Measurements from ENCODE around the gene OR51B5.
"Not testable (repeated sequence)": the region's sequence is repeated elsewhere in the genome, so short reads cannot be mapped to it uniquely, and the experiment has no call there.

Gene OR51B5, protein sequence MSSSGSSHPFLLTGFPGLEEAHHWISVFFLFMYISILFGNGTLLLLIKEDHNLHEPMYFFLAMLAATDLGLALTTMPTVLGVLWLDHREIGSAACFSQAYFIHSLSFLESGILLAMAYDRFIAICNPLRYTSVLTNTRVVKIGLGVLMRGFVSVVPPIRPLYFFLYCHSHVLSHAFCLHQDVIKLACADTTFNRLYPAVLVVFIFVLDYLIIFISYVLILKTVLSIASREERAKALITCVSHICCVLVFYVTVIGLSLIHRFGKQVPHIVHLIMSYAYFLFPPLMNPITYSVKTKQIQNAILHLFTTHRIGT

DNA sequence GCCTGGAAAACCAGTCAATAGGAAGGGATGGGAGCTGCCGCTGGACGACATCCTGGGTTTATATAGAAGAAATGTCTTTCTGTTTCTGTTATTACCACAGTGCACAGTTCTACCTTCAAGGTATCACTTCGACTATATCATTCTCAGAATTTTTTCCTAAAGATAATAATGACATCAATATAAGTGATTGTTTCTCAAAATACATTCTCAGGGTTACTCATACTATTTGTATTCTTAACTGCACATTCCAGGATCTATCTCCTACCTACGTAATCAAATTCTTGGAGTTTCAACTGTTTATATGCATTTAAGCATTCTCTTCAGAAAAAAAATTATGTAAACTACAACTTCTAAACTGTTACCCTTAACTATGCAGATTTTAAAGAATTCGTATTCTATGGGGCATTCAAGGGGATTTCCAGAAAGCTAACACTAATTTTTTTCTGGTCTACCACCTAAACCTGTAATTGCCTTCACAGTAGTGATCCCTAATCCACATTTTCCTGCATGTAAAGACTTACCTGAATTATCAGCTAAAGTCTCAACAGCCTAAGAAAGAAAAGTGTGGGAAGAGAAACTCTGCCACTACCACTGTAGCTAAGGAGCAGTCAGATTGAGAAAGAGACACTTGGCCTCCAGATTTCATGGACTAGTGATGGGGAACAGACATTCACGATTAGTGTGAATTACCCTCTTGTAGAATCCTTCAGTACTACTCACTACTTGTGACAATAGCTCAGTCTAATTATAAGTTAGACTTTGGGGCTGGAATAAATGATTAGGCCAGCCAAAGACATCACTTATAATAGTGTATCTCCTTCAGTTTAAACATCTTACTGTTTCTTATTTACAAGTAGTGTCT lies at the start of gene OR51B5:
Gene OR51B5 (minus strand): TSS at position 51 of the 862 bp plus-strand sequence. CDS start 0 bp downstream, at position 51.
- DNase-seq (ENCODE audit: low spot score), result no peak

DNA sequence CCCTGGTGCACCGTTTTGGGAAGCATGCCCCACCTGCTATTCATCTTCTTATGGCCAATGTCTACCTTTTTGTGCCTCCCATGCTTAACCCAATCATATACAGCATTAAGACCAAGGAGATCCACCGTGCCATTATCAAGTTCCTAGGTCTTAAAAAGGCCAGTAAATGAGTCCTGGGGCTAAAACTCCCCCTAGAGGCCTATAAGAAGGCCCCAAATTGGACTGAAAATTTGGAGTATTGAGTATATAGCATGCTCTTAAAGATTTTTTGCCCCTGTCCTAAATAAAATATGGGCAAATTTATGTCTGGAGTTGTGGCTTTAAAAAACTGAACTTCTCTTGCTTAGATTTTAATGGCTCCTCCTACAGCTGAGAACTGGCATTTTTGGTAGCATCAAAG lies 46.9 kb upstream of the OR51B5 start:
- DNase-seq (ENCODE audit: low spot score), result no peak

DNA sequence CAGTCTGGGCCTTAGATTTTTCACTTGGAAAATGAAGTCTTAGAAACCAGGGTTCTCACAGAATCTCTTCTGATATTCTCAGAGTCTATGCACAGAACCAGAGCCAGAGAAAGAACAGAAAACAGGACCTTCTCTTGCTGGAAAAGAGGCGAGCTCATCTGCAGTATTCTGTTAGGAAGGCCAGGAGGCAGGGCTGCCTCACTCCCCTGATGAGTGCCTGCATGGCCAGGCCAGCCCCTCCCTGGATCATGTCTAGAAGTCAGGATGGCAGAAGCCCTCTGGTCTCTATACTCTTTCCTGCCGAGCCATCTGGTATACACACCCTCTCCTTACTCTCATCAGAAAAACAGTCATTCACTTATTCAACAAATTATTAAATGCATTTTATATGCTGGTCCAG lies 41.0 kb upstream of the OR51B5 start:
- DNase-seq (ENCODE audit: low spot score), result no peak

DNA sequence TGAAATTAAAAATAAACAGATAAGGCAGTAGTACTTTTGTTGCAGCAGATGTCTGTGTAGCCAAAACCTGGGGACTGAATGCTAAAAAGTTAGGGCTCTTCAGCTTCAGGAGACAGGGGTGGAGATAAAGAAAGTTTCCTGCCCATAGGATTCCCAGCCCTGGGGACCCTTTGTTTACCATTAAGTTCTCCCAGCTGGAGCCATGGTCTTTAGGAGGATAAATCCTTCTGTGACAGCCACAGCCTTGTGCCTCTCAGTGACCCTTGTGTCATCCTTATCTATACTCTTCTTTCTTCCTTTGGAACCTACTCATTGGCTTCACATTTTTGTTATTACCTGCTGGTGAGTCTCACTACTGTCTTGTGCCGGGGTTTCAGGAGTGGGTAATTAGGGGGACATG lies 40.3 kb upstream of the OR51B5 start, which contains the start of gene OR51M1:
Gene OR51M1 (plus strand): TSS at position 237 of the 400 bp plus-strand sequence. CDS start 5,587 bp downstream, outside the sequence.
- DNase-seq (ENCODE audit: low spot score), result no peak

DNA sequence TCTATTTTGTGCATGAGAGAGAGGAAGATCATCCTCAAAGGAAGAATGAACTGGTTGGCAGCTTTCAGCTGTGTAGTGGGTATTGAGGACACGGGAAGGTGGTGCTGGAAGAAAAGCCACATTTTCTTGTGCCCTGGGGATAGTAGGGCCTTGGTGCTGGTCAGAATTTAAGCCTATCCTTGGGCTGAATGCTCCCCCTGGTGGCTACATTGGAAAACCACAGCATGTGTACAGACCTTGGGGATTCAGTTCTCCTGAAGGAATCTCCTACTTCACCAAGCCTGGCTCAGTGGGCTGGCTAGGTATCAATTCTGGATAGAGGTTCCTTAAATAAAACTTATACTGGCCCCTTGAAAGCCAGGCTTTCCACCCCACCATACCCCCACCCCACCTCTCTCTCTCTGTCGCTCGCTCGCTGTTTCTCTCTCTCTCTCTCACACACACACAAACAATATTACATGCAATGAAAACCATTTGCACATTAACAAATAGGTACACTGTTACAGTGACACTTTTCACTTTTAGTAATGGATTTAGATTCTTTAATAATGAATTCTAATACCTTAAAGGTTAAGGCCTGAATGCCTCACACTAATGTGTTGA lies 37.5 kb upstream of the OR51B5 start:
- peak; percentile 74 for DNase-seq (ENCODE audit: low spot score)

DNA sequence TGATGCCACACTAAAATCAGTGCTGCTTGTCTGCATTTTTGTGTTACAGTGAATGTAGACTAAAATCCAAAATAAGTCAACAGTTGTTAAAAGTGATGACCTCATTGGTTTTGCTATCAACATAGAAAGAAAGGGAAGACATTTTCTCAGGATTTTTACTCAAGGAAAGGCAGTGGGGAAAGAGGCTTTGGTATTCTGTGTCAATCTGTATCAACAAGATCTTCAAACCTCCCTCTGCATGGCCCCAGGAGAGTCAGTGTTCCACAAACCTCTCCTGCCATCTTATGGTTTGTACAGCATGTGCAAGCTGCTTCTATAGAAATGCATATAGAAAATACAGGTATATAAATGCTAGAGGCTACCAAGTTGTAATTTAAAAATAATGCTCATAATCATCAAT lies 26.5 kb upstream of the OR51B5 start:
- no peak for DNase-seq (ENCODE audit: low spot score)

DNA sequence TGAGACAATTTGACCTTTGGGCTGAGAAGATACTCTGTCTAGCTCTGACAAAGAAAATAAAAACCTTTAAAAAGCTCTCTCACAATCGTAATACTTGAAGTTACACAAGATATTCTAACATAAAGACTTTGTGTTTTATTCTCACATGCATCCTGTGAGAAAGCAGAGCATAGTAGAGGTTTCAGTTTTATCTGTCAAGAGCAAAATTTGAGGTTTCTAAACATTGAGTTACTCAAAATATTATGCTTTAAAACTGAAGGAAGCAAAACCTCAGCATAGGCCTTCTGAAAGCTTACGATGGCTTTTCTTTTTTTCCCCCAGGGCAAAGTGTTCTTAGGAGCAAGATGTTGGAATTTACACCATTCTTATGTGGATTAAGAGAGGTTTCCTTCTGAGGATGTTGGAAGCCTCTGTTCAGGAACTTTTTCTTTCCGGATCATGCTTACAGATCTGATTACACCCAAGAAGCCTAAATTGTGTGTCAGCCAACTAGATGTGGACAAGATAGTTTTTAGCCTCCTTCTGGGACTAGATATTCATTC lies 25.2 kb upstream of the OR51B5 start:
- DNase-seq (ENCODE audit: low spot score), result no peak

DNA sequence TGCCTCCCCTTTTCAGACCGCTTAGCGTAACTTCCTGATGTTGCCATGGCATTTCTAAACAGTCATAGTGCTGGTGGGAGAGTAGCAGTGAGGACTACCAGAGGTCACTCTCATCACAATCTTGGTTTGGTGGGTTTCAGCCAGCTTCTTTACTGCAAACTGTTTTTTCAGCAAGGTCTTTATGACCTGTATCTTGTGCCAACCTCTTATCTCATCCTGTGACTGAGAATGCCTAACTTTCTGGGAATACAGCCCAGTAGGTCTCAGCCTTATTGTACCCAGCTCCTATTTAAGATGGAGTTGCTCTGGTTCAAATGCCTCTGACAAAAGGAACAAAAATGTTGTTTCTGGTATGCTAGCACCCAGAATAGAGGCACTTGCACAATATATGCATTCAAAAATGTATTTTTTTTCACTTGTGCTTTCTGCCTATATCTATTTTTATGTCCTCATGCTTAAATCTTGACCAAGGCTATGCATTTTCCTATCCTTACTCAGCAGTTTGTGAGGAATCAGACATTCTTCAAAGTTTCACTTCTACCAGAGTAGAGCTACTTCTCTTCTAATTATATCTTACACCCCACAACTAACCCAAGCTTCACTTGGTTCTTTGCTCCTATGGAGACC lies 24.2 kb upstream of the OR51B5 start:
- no peak for DNase-seq (ENCODE audit: low spot score)

DNA sequence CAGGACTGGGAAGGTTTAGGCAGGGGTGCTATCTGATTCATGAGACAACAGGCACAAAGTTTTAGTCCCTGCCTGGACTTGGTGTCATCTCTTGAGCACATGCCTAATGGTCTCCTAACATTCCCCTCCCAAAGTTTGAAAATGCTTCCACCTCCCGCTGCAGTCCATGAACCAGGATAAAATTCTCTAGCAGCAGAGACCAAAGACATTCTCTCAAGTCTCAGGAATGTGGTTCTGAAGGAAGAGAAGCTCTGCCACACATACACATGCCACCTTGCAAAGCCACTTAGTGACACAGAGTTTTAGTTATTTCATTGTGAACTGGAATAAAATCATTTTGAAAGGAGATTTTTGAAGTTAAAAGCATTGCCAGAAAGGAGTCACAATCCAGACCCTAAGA lies 23.5 kb upstream of the OR51B5 start:
- DNase-seq (ENCODE audit: low spot score), result no peak

DNA sequence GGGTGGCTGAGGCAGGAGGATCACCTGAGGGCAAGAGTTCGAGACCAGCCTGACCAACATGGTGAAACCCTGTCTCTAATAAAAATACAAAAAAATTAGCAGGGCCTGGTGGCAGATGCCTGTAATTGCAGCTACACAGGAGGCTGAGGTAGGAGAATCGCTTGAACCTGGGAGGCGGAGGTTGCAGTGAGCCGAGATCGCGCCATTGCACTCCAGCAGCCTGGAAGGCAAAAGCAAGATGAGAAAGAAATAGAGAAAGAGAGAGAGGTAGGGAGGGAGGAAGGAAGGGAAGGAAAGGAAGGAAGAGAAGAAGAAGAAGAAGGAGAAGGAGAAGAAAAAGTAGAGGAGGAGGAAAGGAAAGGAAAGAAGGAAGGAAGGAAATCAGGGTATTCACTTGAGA lies 23.0 kb upstream of the OR51B5 start:
- DNase-seq (ENCODE audit: low spot score), result not testable (repeated sequence)

DNA sequence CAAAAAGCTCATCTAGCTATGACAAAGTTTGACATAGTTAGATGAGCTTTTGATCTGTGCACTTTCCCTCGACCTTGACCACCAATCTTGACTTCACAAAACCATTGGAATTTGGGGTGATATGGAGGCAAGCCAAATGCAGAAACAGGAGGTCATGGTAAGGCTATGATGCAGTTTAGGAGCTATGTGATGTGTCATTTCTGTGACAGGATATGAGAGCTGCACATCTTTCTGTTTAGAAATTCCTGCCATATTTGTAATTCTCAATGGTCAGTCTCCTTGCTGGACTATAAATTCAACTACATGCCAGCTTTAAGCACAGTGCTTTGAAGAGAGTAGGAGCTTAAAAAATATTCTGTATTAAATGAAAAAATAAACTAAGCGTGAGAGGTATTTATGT lies 20.9 kb upstream of the OR51B5 start:
- DNase-seq (ENCODE audit: low spot score), result no peak

DNA sequence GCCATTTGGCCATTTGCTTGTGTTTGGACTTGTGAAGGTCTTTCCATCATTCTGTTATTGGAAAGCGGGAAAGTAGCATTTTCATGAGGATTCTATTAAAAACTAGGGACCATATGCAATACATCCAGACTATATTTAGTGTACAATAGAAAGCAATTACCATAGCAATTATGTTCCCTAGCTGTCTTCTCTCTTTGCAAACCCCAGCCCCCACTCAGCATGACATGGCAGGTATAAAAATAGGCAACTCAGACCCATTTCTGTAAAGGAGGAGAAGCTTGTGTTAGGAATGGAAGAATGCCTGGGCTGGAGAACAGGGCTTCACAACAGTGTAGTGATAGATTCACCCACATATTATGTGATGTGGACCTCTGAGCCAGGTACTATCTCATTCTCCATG lies 20.4 kb upstream of the OR51B5 start:
- DNase-seq (ENCODE audit: low spot score), result no peak

DNA sequence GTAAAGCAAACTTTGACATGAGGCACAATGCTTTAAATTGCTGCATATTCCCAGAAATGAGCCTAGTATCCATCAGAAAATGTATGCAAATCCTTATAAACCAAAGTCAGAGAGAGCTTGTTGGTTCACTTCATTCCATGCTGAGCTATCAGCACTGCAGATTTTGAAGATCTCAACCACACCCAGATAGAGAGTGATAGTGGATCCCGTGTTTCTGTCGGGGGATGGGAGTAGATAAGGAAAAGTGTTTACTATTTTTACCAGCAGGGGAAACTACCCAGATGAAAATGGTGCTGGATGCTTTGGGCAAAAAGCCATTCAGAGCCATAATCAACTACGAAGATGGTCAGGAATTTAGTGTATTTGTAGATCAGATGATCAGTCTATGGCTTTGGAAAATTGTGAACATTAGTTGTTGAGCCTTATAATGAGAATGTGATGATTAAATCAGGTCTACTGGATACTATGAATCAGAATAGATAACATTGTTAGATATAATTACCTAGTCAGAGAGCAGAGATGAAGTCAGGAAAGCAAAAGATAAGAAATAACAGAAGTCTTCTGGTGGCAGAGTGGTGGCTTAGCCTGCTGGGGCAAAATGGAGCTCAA lies 18.8 kb upstream of the OR51B5 start:
- DNase-seq (ENCODE audit: low spot score), result no peak

DNA sequence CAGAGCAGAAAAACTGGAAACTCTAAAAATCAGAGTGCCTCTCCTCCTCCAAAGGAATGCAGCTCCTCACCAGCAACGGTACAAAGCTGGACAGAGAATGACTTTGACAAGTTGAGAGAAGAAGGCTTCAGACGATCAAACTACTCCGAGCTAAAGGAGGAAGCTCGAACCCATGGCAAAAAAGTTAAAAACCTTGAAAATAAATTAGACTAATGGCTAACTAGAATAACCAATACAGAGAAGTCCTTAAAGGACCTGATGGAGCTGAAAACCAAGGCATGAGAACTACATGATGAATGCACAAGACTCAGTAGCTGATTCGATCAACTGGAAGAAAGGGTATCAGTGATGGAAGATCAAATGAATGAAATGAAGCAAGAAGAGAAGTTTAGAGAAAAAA lies 12.7 kb upstream of the OR51B5 start:
- not testable (repeated sequence) for DNase-seq (ENCODE audit: low spot score)

DNA sequence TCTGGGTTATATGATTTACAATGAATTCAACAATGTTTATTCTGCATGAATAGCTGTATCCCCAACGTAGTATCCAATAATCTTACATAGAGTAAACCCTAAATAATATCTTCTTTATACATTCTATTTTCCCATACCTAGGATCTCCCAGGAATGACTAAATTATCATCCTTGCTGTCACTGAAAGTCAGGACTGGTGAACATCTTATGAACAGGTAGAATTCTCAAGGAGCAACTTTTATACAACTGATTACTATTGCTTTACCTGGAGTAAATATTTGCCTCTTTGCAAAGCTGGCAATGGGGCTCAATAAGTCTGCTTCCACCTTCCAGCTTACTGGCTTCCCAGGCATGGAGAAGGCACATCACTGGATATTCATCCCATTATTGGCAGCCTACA lies 7.9 kb upstream of the OR51B5 start, which contains the start of gene OR51B6:
Gene OR51B6 (plus strand): TSS at position 301 of the 400 bp plus-strand sequence. CDS start 0 bp downstream, at position 301.
- DNase-seq (ENCODE audit: low spot score), result no peak

DNA sequence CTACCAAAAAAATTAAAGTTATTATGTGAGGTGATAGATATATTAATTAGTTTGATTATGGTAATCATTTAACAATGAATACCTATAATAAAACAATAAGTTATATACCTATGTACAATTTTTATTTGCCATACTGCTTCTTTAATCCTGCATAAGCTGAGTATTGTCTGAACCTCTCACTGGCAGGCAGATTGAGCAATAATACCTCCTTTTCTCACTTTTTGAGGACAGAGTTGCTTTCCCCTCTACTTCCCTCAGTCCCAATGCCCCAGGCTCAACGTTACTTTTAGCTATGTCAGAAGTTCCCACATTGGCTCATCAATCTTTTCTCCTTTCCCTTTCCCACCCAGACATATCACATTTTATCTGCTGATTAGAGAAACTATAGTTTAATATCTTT lies 6.2 kb upstream of the OR51B5 start:
- no peak for DNase-seq (ENCODE audit: low spot score)

DNA sequence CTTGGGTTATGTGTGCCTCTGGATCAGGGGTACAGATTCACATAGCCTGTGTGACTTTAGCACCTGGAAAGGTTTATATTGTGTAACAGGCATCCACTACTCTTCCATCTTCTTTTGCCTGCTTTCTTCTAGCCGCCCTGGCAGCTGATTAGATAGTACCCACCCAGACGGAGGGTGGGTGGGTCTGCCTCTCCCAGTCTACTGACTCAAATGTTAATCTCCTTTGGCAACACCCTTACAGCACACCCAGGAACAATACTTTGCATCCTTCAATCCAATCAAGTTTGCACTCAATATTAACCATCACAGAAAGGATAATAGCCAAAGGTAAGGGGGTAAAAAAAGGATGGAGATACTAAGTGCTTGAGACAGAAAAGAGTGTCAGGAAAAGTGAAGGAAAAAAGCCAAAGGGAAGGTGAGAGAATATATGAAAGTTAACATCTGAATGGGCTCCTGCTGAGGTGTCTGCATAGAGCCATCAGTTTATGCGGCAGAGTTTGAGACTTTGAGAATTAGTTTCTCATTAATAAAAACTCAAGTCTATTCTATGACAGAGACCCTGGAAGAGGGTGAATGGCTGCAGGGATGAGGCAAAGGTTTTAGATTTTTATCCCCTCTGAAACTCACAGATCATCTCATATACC lies 5.3 kb upstream of the OR51B5 start:
- no peak for DNase-seq (ENCODE audit: low spot score)

DNA sequence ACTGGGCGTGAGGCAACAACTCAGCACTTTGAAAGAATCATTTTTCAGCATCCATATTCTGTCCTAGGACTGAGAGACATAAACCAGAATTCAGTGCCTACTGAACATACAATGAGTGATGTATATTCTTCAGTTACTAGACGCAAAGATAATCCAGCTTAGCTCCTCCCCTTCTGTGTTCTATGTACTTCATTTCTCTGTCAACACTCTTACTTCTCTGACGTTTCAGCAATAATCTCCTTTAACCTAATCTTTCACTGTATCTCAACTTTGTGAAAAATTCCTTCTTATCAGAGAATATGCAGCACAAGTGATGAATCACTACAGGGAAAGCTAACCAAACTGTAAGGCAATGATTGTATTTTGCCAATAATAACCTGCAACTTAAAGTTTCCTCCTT lies 2.5 kb upstream of the OR51B5 start:
- no peak for DNase-seq (ENCODE audit: low spot score)

DNA sequence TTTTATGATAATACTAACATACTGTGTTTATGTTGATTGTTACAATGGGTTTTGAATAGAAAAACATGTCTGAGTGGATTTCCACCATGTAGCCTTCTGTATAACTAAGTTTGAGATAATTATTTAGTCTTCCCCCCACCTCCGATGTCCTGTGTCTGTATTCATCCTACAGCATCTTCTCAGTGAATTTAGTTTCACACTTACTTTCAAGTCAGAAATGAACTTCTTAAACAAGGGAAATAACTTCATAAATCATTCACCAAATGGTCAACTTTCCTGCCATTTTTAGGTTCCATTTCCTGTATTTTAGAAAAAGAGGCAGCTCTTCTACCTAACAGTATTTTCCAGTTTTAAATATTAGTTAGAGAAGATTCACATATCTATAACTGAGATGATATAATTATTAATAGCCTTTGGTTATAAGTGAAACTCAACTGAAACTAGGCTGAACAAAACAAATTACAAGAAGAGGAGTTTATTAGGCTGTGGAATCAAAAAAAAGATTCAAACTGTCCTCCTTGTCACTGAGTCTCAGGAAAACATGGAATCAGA lies 3.5 kb downstream of the OR51B5 start:
- no peak for DNase-seq (ENCODE audit: low spot score)

DNA sequence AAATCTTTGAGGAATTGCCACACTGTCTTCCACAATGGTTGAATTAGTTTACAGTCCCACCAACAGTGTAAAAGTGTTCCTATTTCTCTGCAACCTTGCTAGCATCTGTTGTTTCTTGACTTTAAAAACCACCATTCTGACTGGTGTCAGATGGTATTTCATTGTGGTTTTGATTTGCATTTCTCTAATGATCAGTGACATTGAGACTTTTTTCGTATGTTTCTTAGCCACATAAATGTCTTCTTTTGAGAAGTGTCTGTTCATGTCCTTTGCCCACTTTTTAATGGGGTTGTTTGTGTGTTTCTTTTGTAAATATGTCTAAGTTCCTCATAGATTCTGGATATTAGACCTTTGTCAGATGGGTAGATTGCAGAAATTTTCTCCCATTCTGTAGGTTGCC lies 6.1 kb downstream of the OR51B5 start:
- not testable (repeated sequence) for DNase-seq (ENCODE audit: low spot score)

DNA sequence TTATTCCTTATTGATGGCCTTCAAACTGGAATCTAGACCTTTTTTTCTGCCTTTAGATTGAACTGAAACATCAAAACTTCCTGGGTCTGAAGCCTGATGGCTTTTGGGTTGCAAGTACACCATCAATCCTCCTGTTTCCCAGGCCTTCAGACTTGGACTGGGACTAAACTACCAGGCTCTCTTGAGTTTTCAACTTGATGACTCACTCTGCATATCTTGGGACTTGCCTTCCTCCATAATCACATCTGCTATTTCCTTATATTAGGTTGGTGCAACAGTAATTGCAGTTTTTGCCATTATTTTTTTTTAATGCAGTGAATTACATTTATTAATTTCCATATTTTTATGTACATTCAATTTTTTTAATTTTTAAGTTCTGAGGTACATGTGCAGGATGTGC lies 7.0 kb downstream of the OR51B5 start:
- no peak for DNase-seq (ENCODE audit: low spot score)
